ENCODE data around the gene DOC2B.

DOC2B gene

GRCh38 chr17:149897-150584, 31.4 kb downstream of the DOC2B start:
- Histone ChIP-seq H3K4me2 (ENCODE audit: low read length) (no peak overlapping the region), H3K27me3 (ENCODE audit: insufficient read depth, low read length) (no peaks in the 10 kb centered on the region), H3K4me3 (ENCODE audit: low read depth, low read length, poor library complexity, severe bottlenecking) (no peak overlapping the region), H3K79me2 (ENCODE audit: insufficient read depth, low read length) (no peaks in the 10 kb centered on the region), H3K4me1 (ENCODE audit: insufficient read depth, low read length, severe bottlenecking) (no peaks in the 10 kb centered on the region), H3K9me2 (ENCODE audit: low read depth, low read length) (no peaks in the 10 kb centered on the region), H3K36me3 (ENCODE audit: insufficient read depth, low read length) (no peaks in the 10 kb centered on the region), H4K20me1 (ENCODE audit: insufficient read depth, low read length) (no peaks in the 10 kb centered on the region), H3K9ac (ENCODE audit: low read length) (no peak overlapping the region), H3F3A (ENCODE audit: insufficient read depth, low read length) (no peaks in the 10 kb centered on the region), H3K27ac (ENCODE audit: low read depth, low read length, poor library complexity, severe bottlenecking) (no peak overlapping the region), H3K9me3 (ENCODE audit: low read length) (no peaks in the 10 kb centered on the region), H2AFZ (ENCODE audit: low read length) (no peak overlapping the region)
- no peak for TF ChIP-seq EZH2 (IDR thresholded peaks at IDR 0.05; ENCODE audit: borderline replicate concordance, low read length)
- TF ChIP-seq, protein P1, sequence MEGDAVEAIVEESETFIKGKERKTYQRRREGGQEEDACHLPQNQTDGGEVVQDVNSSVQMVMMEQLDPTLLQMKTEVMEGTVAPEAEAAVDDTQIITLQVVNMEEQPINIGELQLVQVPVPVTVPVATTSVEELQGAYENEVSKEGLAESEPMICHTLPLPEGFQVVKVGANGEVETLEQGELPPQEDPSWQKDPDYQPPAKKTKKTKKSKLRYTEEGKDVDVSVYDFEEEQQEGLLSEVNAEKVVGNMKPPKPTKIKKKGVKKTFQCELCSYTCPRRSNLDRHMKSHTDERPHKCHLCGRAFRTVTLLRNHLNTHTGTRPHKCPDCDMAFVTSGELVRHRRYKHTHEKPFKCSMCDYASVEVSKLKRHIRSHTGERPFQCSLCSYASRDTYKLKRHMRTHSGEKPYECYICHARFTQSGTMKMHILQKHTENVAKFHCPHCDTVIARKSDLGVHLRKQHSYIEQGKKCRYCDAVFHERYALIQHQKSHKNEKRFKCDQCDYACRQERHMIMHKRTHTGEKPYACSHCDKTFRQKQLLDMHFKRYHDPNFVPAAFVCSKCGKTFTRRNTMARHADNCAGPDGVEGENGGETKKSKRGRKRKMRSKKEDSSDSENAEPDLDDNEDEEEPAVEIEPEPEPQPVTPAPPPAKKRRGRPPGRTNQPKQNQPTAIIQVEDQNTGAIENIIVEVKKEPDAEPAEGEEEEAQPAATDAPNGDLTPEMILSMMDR (IDR thresholded peaks at IDR 0.05; ENCODE audit: low read length) = no peak

DNA sequence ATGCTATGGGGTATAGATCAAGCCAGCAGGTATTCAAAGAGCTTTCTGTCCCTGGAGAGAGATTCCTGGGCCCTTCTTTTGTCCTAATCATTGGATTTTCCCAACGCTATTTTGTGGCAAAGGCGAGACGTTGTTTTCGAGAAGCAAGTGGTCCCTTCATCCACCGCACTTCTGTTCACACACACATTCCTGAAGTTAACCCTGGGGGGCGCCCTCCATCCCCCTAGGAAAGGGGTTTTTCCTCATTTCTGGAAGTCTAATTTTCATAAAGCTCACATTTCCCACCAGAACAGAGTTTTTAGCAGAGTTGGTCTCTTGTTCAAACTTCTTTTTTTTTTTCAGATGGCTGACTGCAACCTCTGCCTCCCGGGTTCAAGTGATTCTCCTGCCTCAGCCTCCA, 32.2 kb downstream of the DOC2B start:
- H3K4me2 ChIP-seq (ENCODE audit: low read length) = no peak overlapping the region
- H3K27ac ChIP-seq (ENCODE audit: low read depth, low read length, poor library complexity, severe bottlenecking) = no peak overlapping the region
- H3K27me3 ChIP-seq (ENCODE audit: insufficient read depth, low read length) = no peaks in the 10 kb centered on the region
- no peaks in the 10 kb centered on the region for H3F3A ChIP-seq (ENCODE audit: insufficient read depth, low read length)
- no peaks in the 10 kb centered on the region for H3K36me3 ChIP-seq (ENCODE audit: insufficient read depth, low read length)
- no peak overlapping the region for H3K9ac ChIP-seq (ENCODE audit: low read length)
- no peak overlapping the region for H3K4me3 ChIP-seq (ENCODE audit: low read depth, low read length, poor library complexity, severe bottlenecking)
- H3K9me2 ChIP-seq (ENCODE audit: low read depth, low read length) = no peaks in the 10 kb centered on the region
- H4K20me1 ChIP-seq (ENCODE audit: insufficient read depth, low read length) = no peaks in the 10 kb centered on the region
- H3K9me3 ChIP-seq (ENCODE audit: low read length) = no peaks in the 10 kb centered on the region
- H2AFZ ChIP-seq (ENCODE audit: low read length) = no peak overlapping the region
- no peaks in the 10 kb centered on the region for H3K79me2 ChIP-seq (ENCODE audit: insufficient read depth, low read length)
- no peaks in the 10 kb centered on the region for H3K4me1 ChIP-seq (ENCODE audit: insufficient read depth, low read length, severe bottlenecking)
- TF ChIP-seq EZH2 (IDR thresholded peaks at IDR 0.05; ENCODE audit: borderline replicate concordance, low read length) = no peak
- TF ChIP-seq, protein P1 (IDR thresholded peaks at IDR 0.05; ENCODE audit: low read length) = peak; percentile 5; the same call in 1 of the 2 replicates

- Histone ChIP-seq H3K9ac (ENCODE audit: low read length) (no peak overlapping the region), H3K36me3 (ENCODE audit: insufficient read depth, low read length) (no peaks in the 10 kb centered on the region), H3K27me3 (ENCODE audit: insufficient read depth, low read length) (no peaks in the 10 kb centered on the region), H3F3A (ENCODE audit: insufficient read depth, low read length) (no peaks in the 10 kb centered on the region), H3K27ac (ENCODE audit: low read depth, low read length, poor library complexity, severe bottlenecking) (no peak overlapping the region), H4K20me1 (ENCODE audit: insufficient read depth, low read length) (no peaks in the 10 kb centered on the region), H3K4me1 (ENCODE audit: insufficient read depth, low read length, severe bottlenecking) (no peaks in the 10 kb centered on the region), H3K9me3 (ENCODE audit: low read length) (no peaks in the 10 kb centered on the region), H3K4me3 (ENCODE audit: low read depth, low read length, poor library complexity, severe bottlenecking) (no peak overlapping the region), H3K9me2 (ENCODE audit: low read depth, low read length) (no peaks in the 10 kb centered on the region), H3K79me2 (ENCODE audit: insufficient read depth, low read length) (no peaks in the 10 kb centered on the region), H2AFZ (ENCODE audit: low read length) (no peak overlapping the region), H3K4me2 (ENCODE audit: low read length) (no peak overlapping the region)
- TF ChIP-seq EZH2 (IDR thresholded peaks at IDR 0.05; ENCODE audit: borderline replicate concordance, low read length) = no peak
- TF ChIP-seq, protein P1 (IDR thresholded peaks at IDR 0.05; ENCODE audit: low read length) = no peak
These were observed 32.7 kb downstream of the DOC2B start for GRCh38 chr17:148757-149156.

Data from OCI-LY1 (cell line).